Measurements from ENCODE around the gene ST14.
"Not testable (repeated sequence)": the region's sequence is repeated elsewhere in the genome, so short reads cannot be mapped to it uniquely, and the experiment has no call there.

The ST14 gene

GRCh38 chr11:130217133-130218031 is 57.8 kb downstream of the ST14 start:
- POLR2A ChIA-PET: no interaction called here
- TF ChIP-seq CTCF (IDR thresholded peaks at IDR 0.05; ENCODE audit: control extremely low read depth, extremely low read depth, low read depth, missing control alignments): no peak
- CTCF ChIA-PET: interaction anchor here (0.9 to 2.2 kb wide), 3 partner anchors 93 to 645 kb away, joined by 3 to 6 read pairs (median 5); no protein-coding TSS in a partner anchor
- no peak for DNase-seq (ENCODE audit: extremely low spot score)

- CTCF ChIA-PET: interaction anchor here (0.9 kb wide), 1 partner anchor 91 kb away, joined by 3 read pairs; no protein-coding TSS in a partner anchor
- no peak for DNase-seq (ENCODE audit: extremely low spot score)
- no peak for TF ChIP-seq CTCF (IDR thresholded peaks at IDR 0.05; ENCODE audit: control extremely low read depth, extremely low read depth, low read depth, missing control alignments)
- POLR2A ChIA-PET: no interaction called here
Measured at GRCh38 chr11:130218501-130219070, 59.0 kb downstream of the ST14 start.

- no peak for TF ChIP-seq CTCF (IDR thresholded peaks at IDR 0.05; ENCODE audit: control extremely low read depth, extremely low read depth, low read depth, missing control alignments)
- no peak for DNase-seq (ENCODE audit: extremely low spot score)
- ChIA-PET CTCF (no interaction called here), POLR2A (no interaction called here)
Measured at GRCh38 chr11:130219148-130219547, 59.6 kb downstream of the ST14 start.

GRCh38 chr11:130220311-130221035 is 60.9 kb downstream of the ST14 start:
- no peak for DNase-seq (ENCODE audit: extremely low spot score)
- CTCF ChIA-PET: no interaction called here
- TF ChIP-seq CTCF (IDR thresholded peaks at IDR 0.05; ENCODE audit: control extremely low read depth, extremely low read depth, low read depth, missing control alignments): no peak
- POLR2A ChIA-PET: no interaction called here

- POLR2A ChIA-PET: no interaction called here
- no peak for DNase-seq (ENCODE audit: extremely low spot score)
- CTCF ChIA-PET: interaction anchor here (1.4 to 1.5 kb wide), 2 partner anchors 8 to 11 kb away, joined by 4 to 8 read pairs; no protein-coding TSS in a partner anchor
- no peak for TF ChIP-seq CTCF (IDR thresholded peaks at IDR 0.05; ENCODE audit: control extremely low read depth, extremely low read depth, low read depth, missing control alignments)
Measured at GRCh38 chr11:130223291-130223971, 63.8 kb downstream of the ST14 start.

- CTCF ChIA-PET: interaction anchor here (1.0 to 4.0 kb wide), 3 partner anchors 10 to 15 kb away, joined by 3 to 18 read pairs (median 4); no protein-coding TSS in a partner anchor
- TF ChIP-seq CTCF (IDR thresholded peaks at IDR 0.05; ENCODE audit: control extremely low read depth, extremely low read depth, low read depth, missing control alignments): no peak
- no peak for DNase-seq (ENCODE audit: extremely low spot score)
- POLR2A ChIA-PET: no interaction called here
Measured at GRCh38 chr11:130227373-130227772, 67.8 kb downstream of the ST14 start.

- DNase-seq (ENCODE audit: extremely low spot score); POLR2A ChIA-PET: not testable (repeated sequence)
- CTCF ChIA-PET: interaction anchor here (1.3 kb wide), 1 partner anchor 16 kb away, joined by 3 read pairs; no protein-coding TSS in a partner anchor
Measured at GRCh38 chr11:130233486-130233885, 73.9 kb downstream of the ST14 start.

- CTCF ChIA-PET; POLR2A ChIA-PET; DNase-seq (ENCODE audit: extremely low spot score): not testable (repeated sequence)
Measured at GRCh38 chr11:130233888-130234287, 74.3 kb downstream of the ST14 start.
